Right renal cortex interstitium (tissue), 3 donors: Measurements from ENCODE around the gene IFNA2. TPM values are rescaled to one million over a fixed set of nuclear protein-coding genes. Genes with fewer than 3 reads are reported as not detected.
"Not testable (repeated sequence)": the region's sequence is repeated elsewhere in the genome, so short reads cannot be mapped to it uniquely, and the experiment has no call there.

ENCODE experiments used
- DNase-seq, 3 donors: peaks; one replicate each; pipeline ENCODE4 v3.0.0-alpha.2; 2013; ENCODE audit warnings: low read depth in 3 of 3, low spot score in 2 of 3
- polyA plus RNA-seq, 3 donors: library from polyadenylated mRNA; unstranded; fragments of 120-200 nt; gene quantifications; one replicate each; pipeline ENCODE4 v1.2.1, GENCODE V29; 2013; ENCODE audit not compliant: insufficient read length in 3 of 3

IFNA2 gene
- not detected for polyA plus RNA-seq

DNA sequence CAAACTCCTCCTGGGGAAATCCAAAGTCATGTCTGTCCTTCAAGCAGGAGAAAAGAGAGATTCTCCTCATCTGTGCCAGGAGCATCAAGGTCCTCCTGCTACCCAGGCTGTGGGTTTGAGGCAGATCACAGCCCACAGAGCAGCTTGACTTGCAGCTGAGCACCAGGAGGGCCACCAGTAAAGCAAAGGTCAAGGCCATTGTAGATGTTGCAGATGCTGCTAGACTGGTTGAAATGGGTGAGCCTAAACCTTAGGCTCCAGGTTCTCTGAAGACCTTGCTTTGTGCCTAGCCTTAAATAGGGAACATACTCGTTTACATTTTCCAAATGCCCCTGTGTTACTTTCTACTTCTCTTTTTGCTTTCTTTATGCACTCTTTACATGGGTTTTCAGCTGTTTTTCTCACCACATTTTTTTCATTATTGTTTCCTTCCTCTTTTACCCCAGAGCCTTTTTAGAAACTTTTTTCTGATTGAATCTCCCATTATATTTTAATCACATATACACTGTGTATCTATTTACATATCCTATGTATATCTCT is at the start of gene IFNA2:
TSS of gene IFNA2 (minus strand) at position 268 of the 540 bp plus-strand sequence. CDS start at position 199, 69 bp downstream.
- no peak for DNase-seq

DNA sequence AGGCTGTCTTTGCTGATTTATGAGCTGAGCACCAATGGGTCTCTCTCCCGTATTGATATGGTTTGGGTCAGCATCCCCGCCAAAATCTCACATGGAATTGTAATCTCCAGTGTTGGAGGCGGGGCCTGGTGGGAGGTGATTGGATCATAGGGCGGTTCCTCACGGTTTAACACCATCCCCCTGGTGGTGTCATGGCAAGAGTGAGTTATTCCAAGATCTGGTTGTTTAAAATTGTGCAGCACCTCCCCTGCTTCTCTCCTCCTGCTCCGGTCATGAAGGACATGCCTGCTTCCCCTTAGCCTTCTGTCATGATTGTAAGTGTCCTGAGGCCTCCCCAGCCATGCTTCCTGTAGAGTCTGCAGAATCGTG is 49.8 kb upstream of the IFNA2 start:
- not testable (repeated sequence) for DNase-seq

DNA sequence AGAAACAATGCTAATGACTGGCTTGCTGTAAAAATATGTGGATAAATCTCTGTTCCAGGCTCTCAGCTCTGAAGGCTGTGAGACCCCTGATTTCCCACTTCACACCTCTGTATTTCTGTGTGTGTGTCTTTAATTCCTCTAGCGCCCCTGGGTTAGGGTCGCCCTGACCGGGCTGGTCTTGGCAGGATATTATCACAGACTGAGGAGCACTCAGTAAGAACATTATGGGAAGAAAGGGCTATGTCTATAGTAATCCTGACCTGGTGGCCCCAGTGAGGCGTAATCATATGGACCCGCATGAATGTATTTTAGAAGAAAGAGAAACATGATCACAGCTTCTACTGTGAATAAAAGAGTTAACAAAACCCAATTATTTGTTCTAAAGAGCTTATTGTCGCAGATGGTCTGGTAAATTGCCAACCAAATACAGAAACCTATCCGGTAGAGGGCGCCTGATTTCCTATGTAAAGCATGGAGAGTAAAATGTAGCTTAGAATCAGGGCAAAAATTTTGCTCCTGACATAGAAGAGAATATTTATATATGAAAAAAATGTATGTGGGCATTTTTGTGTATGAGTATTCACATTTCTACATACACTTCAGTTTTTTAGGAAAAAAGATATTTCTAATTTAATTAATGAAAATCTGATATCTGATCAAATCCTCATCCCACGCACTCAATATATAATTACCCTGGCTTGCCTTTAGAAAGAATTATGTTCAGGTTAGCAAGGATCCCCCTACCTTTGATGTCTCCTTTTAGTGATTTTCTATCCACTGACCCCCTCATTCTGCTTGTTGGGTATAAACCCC is 49.2 kb upstream of the IFNA2 start:
- no peak for DNase-seq

DNA sequence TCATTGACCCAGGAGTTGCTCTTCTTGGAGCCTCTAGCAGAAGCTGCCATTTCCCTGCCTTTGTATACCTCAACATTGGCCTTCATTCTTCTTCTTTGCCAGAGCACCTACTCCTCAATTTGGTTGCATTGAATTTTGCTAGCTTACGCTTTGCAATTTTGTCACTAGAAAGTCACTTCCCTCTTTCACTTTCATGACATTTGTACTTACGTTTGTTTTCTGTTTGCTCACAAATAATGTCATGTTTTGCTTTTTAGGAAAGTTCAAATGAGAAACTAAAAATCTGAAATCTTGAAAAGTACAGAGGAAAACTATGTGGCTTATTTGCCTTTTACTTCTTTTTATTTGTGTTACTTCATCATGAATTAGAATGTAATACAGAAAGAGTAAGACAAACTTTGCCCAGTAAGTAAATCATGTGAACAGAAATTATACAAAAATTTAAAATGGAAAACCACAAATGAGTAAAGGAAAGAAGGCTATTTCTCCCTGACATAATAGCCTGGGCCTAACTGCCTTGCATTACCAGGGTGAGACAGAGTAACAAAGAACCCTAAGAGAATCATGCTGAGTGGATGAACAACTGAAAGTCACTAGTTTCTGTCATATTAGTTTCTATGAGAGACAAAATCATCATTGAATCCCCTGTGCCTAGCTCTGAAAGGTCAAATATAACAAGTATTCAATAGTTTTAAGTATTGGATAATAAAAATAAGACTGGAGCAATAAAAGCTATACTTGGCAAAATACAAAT is 47.7 kb upstream of the IFNA2 start:
- DNase-seq: no peak

DNA sequence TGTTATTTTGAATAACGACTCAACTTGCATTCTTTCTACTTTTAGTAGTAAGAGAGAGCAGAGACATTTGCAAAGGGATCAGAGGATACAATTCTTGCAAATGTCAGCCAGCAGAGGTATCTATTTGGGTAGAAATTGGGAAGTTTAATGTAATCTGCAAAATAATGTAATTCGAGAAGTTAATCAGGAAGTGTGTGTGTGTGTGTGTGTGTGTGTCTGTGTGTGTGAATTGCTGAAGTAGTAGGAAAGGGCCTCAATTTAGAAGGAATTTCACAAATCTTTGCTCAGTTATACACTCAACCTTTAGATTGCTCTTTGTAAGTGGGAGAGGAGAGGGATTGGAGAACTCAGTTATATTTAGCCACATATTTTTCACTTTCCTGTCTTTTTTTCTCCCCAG is 44.0 kb upstream of the IFNA2 start:
- DNase-seq: no peak

DNA sequence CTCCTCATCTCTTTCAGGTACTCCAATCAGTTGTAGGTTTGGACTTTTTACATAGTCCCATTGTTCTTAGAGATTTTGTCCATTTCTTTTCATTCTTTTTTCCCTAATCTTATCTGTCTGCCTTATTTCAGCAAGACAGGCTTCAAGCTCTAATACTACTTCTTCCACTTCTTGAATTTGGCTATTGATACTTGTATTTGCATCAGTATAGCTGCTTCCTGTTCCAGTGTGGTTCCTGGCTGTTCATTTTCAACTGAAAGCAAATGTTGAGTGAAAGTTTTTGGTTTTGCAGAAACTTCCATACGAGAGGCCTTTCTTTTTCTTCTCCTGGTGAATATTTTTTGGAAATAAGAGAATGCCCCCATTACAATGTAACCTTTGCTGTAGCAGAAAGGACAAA is 43.0 kb upstream of the IFNA2 start:
- DNase-seq: no peak

DNA sequence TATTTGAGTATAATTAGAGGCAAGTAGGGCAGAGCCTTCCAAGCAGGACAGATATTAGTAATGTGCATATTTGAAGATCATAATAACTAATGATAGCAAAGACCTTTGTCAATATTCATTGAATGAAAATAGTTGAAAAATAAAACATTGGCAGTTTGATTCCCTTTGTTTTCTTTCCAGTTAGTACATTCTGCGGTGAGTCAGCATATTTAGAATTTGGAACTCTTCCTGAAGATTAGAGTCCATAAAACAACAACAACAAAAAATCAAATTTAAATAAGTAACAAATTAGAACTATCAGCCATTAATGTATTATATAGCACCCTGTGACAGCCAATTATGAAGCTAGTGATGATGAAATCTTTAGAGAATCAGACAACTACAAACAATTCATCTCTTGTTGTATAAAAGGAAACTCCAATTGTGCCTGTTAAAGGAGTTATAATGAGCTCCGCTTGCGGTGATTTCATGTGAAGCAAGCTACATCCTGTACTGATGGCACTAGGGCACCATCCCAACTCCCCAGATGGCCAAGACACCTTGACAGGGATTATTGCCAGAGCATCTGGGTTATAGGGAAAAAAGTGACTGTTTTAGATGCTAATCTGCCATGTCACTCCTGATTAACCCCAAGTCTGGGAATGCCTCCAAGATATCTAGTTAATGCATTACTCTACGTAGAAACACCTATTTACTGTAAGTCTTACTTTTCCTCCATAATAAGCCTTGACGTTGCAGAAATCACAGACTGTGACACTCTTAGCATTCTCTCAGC is 30.5 kb upstream of the IFNA2 start:
- no peak for DNase-seq

DNA sequence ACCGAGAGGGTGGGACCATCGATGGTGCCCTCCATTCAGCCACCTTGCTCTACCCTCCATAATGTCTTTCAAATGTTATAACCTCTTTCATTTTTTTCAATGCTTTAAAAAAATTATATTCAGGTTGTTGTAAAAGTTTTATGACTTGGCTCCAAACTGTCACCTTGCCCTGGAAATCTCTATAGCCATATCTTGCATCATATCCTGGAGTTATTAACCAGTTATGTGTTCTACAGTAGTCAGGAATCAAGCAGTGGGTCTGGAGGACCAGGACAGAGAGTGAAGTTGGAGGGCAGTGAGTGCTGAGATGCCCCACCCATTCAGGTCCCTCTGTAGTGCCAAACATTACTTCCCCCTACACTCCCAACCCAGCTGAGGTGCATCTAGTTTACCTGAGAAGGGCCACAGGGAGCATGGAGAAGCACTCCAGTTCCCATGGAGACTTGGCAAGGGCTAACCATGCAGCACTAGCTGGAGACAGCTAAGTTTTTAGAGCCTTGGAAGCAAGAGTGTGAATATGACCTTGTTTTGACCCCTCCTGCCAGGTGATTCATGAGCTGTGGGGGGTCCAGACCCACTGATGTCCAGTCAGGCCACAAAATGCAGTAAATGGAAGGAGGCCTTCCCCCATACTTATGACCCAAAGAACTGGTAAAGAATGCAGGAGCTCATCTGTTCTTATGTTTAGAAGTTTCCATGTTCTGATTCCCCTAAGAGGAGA is 29.2 kb upstream of the IFNA2 start:
- DNase-seq: no peak

DNA sequence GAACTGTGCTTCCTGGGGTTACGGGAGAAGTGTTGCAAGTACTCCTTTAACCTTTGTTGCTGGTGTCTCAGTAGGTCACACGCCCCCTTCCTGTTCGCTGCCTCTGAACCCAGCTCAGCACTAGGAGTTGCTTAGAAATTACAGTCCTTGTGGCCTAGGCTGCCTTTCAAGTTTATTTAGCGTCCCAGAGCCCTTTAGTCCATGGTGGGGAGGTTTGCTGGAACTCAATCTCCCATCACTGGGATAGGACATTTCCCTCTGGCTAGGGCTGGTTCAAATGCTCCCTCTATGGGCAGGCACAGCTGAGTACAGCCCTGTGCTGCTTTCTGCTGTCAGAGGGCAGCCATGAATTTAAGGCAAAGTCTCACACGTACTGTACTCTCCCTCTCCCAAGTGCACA is 28.4 kb upstream of the IFNA2 start:
- DNase-seq: no peak

DNA sequence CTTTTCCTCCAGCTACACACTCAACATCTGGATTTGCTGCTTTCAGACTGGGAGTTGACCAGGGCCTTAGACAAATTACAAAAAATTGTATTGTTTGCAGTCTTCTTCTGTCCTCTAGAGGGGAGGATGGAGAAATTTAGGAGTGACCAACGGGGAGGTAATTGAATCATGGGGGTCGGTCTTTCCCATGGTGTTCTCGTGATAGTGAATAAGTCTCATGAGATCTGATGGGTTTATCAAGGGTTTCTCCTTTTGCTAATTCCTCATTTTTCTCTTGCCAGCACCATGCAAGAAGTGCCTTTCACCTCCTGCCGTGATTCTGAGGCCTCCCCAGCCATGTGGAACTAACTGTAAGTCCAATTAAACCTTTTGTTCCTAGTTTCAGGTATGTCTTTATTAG is 28.0 kb upstream of the IFNA2 start:
- no peak for DNase-seq

DNA sequence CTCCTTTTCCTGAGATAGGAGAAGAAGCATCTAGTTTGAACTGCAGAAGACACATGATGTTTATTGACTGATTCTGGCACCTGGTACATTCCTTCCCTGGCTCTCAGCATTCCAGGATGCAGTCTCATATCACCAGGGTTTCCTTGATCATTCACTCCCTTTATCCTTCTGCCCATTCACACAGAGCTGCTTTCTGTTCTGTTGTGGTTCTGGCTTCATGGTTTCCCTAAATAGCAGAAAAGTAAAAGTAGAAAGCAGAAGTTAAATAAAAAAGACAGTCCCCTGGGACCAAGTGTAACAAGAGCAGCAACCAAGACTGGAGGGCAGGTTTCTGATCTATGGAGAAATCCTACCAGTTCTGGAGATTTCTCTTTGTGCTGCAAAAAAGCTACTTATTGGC is 26.9 kb upstream of the IFNA2 start:
- no peak for DNase-seq

DNA sequence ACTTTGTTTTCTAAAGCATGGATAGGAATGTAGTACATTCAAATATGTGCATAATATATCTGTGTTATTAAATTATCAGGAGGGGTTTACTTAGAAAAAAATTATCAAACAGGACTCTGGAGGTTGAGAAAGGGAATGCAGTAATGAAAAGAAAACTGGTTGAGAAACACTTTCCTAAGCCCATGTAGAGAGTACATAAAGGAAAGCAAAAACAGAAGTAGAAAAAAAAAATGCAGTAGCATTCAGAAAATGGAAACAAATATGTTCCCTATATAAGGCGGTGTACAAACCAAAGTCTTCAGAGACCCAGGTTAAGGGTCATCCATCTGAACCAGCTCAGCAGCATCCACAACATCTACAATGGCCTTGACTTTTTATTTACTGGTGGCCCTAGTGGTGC is 23.6 kb upstream of the IFNA2 start, which contains the start of gene IFNA8:
TSS of gene IFNA8 (plus strand) at position 301 of the 400 bp plus-strand sequence. CDS start at position 361, 60 bp downstream.
- no peak for DNase-seq

DNA sequence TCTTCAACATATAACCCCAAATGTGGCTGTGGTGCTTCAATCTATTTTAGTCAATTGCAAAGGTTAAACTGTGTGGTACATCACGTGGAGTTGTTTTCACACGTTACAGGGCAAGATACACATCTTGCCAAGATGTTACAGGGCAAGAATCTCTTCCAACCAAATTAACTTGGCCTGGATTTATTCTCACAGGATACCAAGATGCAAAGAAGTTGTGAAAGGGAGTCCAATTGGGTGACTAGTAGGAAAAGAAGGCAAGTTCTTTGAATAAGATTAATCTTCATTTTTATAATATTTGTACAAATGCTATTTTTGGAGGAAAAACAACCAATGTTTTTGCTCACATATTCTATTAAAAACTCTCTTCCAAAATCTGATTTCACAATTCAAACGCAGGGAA is 18.9 kb upstream of the IFNA2 start:
- no peak for DNase-seq

DNA sequence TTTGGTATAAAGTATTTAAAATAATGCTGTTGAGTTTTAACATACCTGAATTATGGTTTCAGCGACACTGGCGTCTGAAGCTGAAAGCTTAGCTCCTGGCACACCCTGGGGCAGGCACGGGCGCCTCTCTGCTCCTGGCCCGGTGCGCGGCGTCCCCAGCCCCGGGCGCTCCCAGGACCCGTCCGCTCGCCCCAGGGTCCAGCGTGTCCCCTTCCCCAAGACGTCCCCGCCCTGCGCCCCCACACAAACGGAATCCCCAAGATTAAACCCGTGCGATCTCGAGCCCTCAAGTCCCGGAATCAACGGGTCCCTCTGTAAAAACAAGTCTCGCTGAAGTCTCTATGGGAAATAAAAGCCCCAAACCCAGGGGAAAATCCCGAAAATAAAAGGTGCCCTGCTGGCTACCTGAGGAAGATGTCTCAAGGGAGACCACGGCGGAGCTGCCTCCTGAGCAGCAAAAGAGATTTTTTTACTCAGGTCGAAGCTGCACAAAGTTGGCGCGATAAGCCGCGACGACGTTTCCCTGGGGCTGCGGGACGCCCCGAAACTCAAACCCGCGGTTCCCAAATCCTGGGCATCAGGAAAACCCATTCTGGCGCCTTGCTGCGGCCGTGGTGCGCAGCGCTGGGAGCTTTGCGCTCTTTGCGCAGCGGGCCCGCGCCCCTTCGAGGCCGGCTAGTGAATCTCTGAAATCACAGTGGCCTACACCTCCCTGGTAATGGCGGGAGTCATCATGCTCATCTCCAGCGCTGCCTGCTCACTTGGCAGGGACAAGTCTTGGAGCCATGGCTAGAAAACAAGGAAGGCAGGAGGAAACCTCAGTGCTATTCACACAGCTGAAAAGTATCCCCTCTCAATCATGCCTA is 17.4 kb upstream of the IFNA2 start:
- DNase-seq: no peak

DNA sequence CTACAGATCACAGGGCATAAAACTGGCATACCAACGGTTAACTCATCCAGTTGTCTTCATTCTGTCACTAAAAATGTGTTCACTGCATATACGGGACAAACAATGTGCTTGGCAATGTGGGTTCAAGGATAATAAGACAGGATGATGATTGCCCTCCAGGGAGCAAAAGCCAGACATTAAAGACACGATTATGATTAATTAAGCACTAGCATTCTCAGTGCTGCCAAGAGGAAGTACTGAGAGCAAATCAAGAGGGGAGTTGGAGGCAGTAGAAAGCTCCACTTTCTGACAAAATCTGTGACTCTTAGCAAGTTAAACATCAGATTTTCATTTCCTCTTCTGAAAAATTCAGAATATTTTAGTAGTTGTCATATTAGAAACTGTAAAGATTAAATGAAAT is 14.8 kb upstream of the IFNA2 start:
- no peak for DNase-seq

DNA sequence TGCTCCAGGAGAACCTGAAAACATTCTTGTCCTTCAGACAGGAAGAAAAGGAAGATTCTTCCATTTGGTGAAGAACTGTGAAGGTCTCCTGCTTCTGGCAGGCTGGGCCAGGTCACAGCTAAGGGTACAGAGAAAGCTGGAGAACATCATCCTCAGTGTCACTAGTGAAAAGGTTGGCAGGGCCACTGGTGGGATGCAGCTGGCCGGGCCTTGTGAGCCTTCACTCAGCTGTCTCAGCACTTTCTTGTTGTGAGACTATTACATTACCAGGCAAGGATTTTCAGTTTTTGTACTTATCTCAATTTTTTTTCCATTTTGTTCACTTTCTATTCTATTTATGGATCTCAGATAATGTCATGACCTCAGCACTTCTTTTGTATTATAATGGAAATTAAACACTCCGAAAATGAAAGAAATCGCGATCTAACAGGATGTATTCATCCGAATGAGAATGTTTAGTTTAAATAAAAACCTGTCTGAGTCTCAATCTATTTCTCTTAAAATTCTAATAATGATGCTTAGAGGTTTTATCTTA is 13.8 kb upstream of the IFNA2 start:
- no peak for DNase-seq

DNA sequence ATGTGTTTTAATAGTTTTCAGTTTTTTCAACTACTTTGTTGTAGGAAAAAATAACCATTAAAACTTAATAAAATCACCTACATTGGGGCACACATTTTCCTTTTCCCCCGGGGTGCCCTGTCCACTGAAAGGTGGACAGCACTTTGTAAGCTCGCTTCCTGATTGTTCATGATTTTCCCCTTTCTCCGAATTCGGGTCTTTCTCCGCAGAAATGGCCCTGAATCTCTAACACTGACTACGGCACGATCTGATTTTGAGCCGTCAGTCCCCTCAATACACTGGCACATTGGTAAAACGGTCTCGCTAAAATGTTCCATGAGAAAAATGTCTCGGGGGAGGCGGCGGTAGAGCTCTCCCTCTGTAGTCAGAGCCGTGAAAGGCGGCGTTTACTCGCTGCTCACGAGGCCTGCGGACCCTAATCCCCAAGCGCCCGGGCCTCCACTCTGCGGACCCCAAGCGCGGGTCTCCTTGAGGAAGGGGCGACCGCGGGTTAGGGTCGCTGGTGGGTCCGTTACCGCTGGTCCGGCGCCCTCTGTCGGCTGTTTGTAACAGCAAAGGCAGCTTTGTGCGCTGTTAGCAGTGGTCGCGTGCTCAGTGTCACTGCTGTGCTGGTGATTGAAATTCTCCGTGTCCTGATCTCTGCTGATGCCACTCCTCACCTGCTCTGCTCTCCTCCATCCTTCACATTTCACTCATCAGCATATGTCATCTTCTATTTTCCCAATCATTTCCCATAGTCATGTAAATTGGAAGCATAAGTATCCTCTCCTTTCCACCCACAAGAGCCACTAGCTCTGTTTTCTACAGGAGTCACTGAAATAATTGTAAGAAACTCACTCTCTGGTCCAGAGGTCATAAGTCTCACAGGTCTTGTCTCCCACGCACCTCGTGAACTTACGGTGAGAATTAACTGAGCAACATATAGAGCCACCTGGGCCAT is 10.8 kb upstream of the IFNA2 start:
- DNase-seq: peak in 1 of 3 donors; percentile 24

DNA sequence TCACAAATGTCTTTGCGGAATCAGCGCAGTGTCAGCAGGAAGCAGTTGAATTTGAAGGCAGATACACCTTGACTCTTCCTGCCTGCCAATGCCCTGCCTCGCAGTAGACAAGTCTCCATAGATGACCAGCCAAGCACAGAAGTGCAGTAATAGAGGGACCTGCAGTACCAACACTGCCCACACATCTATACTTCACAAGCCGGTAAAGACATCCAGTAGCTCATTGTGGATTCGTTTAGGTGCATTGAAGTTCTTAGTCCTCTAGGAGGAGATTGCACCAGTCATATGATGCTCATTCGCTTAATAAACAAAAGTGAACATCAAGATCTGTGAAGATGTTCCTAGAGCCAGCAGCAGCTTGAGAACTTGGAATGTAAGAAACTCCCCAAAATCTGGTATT is 7.1 kb upstream of the IFNA2 start:
- DNase-seq: no peak
